Measurements from ENCODE around the gene SPTBN2.

SPTBN2 gene

DNA sequence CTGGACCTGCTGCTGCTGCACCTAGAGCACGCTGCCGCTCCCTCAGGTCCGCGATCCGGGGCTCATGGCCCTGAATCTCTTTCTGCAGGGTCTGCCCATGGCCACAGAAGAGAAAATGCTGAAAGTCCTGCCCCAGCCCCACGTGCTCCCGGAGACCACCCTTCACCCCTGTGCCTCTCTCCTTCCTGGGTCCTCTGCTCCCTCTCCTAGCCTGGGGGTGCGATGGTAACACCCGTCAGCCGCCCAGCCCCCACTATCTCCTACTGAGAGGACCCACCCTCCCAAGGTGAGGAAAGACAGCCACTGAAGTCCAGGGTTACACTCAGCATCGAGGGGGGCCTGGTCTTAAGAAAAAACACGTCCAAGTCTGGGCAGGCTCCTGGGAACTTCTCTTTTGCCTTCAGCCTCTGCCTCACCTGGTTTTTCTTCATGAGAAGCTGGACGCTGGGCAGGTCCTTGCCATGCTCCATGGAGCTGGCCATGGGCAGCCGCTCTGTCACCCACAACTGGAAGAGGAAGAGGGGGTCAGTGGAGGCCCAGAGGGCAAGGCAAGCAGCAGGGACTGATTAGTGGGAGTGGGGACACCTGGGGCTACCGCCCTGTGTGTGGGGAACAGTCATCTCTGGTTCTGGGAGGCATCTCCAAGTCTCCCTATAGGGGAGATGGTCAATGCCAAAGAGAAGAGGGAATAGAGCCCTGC lies 35.5 kb downstream of the SPTBN2 start:
- TF ChIP-seq, protein P1, sequence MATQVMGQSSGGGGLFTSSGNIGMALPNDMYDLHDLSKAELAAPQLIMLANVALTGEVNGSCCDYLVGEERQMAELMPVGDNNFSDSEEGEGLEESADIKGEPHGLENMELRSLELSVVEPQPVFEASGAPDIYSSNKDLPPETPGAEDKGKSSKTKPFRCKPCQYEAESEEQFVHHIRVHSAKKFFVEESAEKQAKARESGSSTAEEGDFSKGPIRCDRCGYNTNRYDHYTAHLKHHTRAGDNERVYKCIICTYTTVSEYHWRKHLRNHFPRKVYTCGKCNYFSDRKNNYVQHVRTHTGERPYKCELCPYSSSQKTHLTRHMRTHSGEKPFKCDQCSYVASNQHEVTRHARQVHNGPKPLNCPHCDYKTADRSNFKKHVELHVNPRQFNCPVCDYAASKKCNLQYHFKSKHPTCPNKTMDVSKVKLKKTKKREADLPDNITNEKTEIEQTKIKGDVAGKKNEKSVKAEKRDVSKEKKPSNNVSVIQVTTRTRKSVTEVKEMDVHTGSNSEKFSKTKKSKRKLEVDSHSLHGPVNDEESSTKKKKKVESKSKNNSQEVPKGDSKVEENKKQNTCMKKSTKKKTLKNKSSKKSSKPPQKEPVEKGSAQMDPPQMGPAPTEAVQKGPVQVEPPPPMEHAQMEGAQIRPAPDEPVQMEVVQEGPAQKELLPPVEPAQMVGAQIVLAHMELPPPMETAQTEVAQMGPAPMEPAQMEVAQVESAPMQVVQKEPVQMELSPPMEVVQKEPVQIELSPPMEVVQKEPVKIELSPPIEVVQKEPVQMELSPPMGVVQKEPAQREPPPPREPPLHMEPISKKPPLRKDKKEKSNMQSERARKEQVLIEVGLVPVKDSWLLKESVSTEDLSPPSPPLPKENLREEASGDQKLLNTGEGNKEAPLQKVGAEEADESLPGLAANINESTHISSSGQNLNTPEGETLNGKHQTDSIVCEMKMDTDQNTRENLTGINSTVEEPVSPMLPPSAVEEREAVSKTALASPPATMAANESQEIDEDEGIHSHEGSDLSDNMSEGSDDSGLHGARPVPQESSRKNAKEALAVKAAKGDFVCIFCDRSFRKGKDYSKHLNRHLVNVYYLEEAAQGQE (IDR thresholded peaks at IDR 0.05; ENCODE audit: insufficient read depth in 1 of 2, low read depth in 2 of 2, low read length in 2 of 2): no peak
- TF ChIP-seq SIN3A (IDR thresholded peaks at IDR 0.05; ENCODE audit: borderline replicate concordance, insufficient read depth, low read length): no peak
- no peak for TF ChIP-seq TAF1 (IDR thresholded peaks at IDR 0.05; ENCODE audit: borderline replicate concordance, insufficient read depth, low read length)
- TF ChIP-seq FOXP2 (optimal IDR thresholded peaks at IDR 0.05; ENCODE audit: borderline replicate concordance, extremely low read depth, extremely low read length, insufficient read depth): no peak
- no peak for TF ChIP-seq POLR2AphosphoS5 (IDR thresholded peaks at IDR 0.05; ENCODE audit: low read depth, low read length)

DNA sequence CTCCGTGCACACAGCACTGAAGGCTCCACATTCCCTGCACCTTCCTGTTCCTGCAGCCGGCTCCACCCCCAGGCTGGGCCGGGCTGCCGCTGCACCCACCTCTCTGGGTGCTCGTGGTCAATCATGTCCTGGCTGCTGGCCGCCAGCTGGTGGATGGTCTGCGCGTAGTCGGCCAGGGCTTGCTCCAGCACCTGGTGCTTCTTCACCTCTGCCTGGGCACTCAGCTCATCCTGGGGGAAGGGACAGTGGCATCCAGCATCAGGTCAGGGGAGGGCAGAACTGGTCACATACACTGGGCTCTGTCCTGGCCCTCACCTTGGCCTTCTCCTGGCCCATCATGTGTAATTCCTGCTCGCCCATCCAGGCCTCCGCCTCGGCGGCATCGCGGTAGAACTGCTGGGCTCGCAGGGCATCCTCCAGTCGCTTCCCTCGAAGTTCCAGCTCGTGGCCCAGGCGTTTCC lies 36.1 kb downstream of the SPTBN2 start:
- TF ChIP-seq POLR2AphosphoS5 (IDR thresholded peaks at IDR 0.05; ENCODE audit: low read depth, low read length) (no peak), TAF1 (IDR thresholded peaks at IDR 0.05; ENCODE audit: borderline replicate concordance, insufficient read depth, low read length) (no peak), FOXP2 (optimal IDR thresholded peaks at IDR 0.05; ENCODE audit: borderline replicate concordance, extremely low read depth, extremely low read length, insufficient read depth) (no peak), SIN3A (IDR thresholded peaks at IDR 0.05; ENCODE audit: borderline replicate concordance, insufficient read depth, low read length) (no peak)
- TF ChIP-seq, protein P1 (IDR thresholded peaks at IDR 0.05; ENCODE audit: insufficient read depth in 1 of 2, low read depth in 2 of 2, low read length in 2 of 2): no peak

DNA sequence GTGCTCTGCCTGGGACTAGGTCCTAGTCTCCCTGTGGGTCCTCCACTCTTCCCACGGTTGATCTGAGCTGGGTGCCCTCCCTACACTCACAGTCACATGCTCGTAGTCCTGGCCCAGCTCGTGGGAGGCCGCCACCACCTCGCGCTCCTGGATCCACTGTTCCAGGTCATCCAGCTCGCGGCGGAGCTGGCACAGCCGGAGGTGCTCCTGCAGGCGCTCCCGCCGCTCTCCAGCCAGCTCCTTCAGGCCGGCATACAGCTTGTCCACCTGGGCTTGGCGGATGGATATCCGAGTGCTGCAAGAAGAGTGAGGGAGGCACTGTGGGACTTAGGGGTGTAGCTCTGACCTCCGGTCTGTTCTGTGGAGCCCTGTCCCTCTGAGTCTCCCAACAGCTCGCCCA lies 36.6 kb downstream of the SPTBN2 start:
- TF ChIP-seq, protein P1 (IDR thresholded peaks at IDR 0.05; ENCODE audit: insufficient read depth in 1 of 2, low read depth in 2 of 2, low read length in 2 of 2): no peak
- no peak for TF ChIP-seq POLR2AphosphoS5 (IDR thresholded peaks at IDR 0.05; ENCODE audit: low read depth, low read length)
- no peak for TF ChIP-seq FOXP2 (optimal IDR thresholded peaks at IDR 0.05; ENCODE audit: borderline replicate concordance, extremely low read depth, extremely low read length, insufficient read depth)
- no peak for TF ChIP-seq SIN3A (IDR thresholded peaks at IDR 0.05; ENCODE audit: borderline replicate concordance, insufficient read depth, low read length)
- TF ChIP-seq TAF1 (IDR thresholded peaks at IDR 0.05; ENCODE audit: borderline replicate concordance, insufficient read depth, low read length): no peak

DNA sequence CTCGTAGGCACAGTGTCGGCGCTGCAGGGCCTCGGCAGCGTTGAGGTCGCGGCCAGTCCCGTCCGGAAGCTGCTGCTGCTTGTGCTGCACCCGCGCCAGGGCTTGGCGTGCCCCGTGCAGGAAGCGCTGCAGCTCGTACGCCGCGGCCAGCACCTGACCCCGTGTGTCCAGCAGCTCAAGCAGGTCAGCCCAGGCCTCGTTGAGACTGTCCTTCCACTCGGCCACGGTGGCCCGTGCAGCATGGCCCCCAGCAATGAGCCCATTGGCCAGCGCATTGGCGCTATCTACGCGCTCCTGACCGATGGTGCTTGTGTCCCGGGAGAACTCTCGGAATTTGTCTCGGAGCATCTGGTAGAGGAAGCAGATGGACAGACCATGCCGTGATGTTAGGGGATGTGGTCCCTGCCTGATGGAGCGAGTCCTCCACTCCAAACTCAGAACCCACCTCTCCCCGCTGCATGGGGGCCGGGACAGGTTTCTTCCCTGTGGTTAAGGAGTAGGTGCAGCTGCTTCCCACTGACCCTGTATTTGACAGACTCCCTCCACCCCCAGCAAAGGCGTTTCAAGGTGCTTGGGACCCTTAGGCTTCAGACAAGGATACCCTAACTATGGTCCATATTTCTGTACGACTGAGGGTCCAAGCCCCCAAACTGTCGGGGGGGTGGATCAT lies 37.6 kb downstream of the SPTBN2 start:
- TF ChIP-seq, protein P1 (IDR thresholded peaks at IDR 0.05; ENCODE audit: insufficient read depth in 1 of 2, low read depth in 2 of 2, low read length in 2 of 2): no peak
- no peak for TF ChIP-seq TAF1 (IDR thresholded peaks at IDR 0.05; ENCODE audit: borderline replicate concordance, insufficient read depth, low read length)
- no peak for TF ChIP-seq SIN3A (IDR thresholded peaks at IDR 0.05; ENCODE audit: borderline replicate concordance, insufficient read depth, low read length)
- TF ChIP-seq FOXP2 (optimal IDR thresholded peaks at IDR 0.05; ENCODE audit: borderline replicate concordance, extremely low read depth, extremely low read length, insufficient read depth): no peak
- TF ChIP-seq POLR2AphosphoS5 (IDR thresholded peaks at IDR 0.05; ENCODE audit: low read depth, low read length): no peak
